ENCODE results near the gene ZNF264.
"Not testable (repeated sequence)": the region's sequence is repeated elsewhere in the genome, so short reads cannot be mapped to it uniquely, and the experiment has no call there.

Gene ZNF264

GRCh38 chr19:57248646-57249045, 57.3 kb downstream of the ZNF264 start:
- no peak for DNase-seq

GRCh38 chr19:57249329-57249728, 58.0 kb downstream of the ZNF264 start:
- no peak for DNase-seq

- DNase-seq, result not testable (repeated sequence)
Observed at GRCh38 chr19:57253767-57254166, 62.5 kb downstream of the ZNF264 start.

- no peak for DNase-seq
Observed at GRCh38 chr19:57262044-57262443, 70.7 kb downstream of the ZNF264 start.

GRCh38 chr19:57263244-57263741, 72.0 kb downstream of the ZNF264 start:
- DNase-seq, result no peak

- no peak for DNase-seq
Observed at GRCh38 chr19:57267291-57267690, 76.0 kb downstream of the ZNF264 start.

GRCh38 chr19:57269515-57270250, 78.4 kb downstream of the ZNF264 start:
- DNase-seq, result no peak

GRCh38 chr19:57271280-57271679, 80.0 kb downstream of the ZNF264 start:
- no peak for DNase-seq
